GM21390 (cell line): ENCODE data around the gene PFKM.
"Not testable (repeated sequence)": the region's sequence is repeated elsewhere in the genome, so short reads cannot be mapped to it uniquely, and the experiment has no call there.

ENCODE experiments used
- ATAC-seq: cut with Tn5 transposase; IDR thresholded peaks from one replicate; pipeline ENCODE4 v1.9.1; 2021; ENCODE audit not compliant: unreplicated experiment

PFKM gene

GRCh38 chr12:48110691-48111311 is 8.4 kb upstream of the PFKM start:
- ATAC-seq = no peak

GRCh38 chr12:48111312-48111693 is 7.9 kb upstream of the PFKM start:
- ATAC-seq = not testable (repeated sequence)

GRCh38 chr12:48115957-48116356 is 3.2 kb upstream of the PFKM start:
- no peak for ATAC-seq

- ATAC-seq = no peak
Measured at GRCh38 chr12:48118284-48118871, 786 bp upstream of the PFKM start.

GRCh38 chr12:48119834-48120195 is 651 bp downstream of the PFKM start:
- no peak for ATAC-seq

GRCh38 chr12:48121522-48121921 is 2.4 kb downstream of the PFKM start:
- no peak for ATAC-seq

- ATAC-seq = no peak
Measured at GRCh38 chr12:48122065-48122834, 3.1 kb downstream of the PFKM start.

GRCh38 chr12:48123169-48123568 is 4.0 kb downstream of the PFKM start:
- no peak for ATAC-seq

GRCh38 chr12:48125542-48125941 is 6.4 kb downstream of the PFKM start:
- not testable (repeated sequence) for ATAC-seq

- ATAC-seq = no peak
Measured at GRCh38 chr12:48125985-48126384, 6.8 kb downstream of the PFKM start.

GRCh38 chr12:48126953-48127630 is 7.9 kb downstream of the PFKM start:
- ATAC-seq = no peak

- ATAC-seq = no peak
Measured at GRCh38 chr12:48128800-48129199, 9.6 kb downstream of the PFKM start.

- ATAC-seq = no peak
Measured at GRCh38 chr12:48129376-48129775, 10.2 kb downstream of the PFKM start.

GRCh38 chr12:48131517-48131916 is 12.4 kb downstream of the PFKM start:
- no peak for ATAC-seq

- ATAC-seq = no peak
Measured at GRCh38 chr12:48132826-48133225, 13.7 kb downstream of the PFKM start.

GRCh38 chr12:48135027-48135426 is 15.9 kb downstream of the PFKM start:
- no peak for ATAC-seq

GRCh38 chr12:48142818-48143674 is 23.9 kb downstream of the PFKM start:
- no peak for ATAC-seq

- no peak for ATAC-seq
Measured at GRCh38 chr12:48143898-48144297, 24.7 kb downstream of the PFKM start.

GRCh38 chr12:48145981-48146380 is 26.8 kb downstream of the PFKM start:
- ATAC-seq = no peak

GRCh38 chr12:48151103-48151771 is 32.1 kb downstream of the PFKM start:
- no peak for ATAC-seq
